ENCODE results near the gene POLA1. TPM values are rescaled to one million over a fixed set of nuclear protein-coding genes. Genes with fewer than 3 reads are reported as not detected.

POLA1 gene
- polyA plus RNA-seq, 1 experiment, result 2.2 TPM

DNA sequence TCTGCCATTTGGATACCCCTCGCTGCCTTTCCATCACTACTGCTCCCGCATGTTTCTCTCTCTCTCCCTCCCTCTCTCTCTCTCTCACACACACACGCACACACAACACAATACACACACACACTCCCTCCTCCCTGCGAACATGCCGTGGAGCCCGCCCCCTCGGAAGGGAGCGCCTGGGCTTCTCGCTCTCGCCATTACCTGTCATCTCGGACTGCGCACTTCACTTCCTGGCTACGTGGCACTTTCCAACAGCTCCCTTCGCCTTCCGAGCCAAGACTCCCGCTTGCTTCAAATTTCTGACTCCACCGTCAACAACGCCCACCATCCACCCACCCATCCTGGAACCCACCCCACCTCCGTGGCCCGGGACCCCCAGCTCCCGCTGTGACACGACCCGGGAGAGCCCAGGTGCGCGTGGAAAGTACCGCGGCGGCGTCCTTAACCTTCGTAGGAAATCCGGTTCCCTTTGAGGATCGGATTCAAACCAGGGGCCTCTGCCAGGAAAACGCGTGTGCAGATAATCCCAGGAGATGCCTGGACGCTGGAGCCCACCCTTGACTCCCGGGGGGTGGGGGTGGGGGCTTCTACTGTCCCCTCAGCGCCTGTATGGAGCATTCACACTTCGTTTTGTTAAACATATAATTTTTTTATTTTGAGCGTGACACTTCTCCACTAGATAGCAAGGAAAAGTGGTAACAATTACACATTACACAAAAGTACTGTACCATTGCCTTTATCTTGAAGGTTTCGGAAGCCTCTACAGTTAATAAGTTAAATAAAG, 309.5 kb downstream of the POLA1 start:
- POLR2A ChIA-PET, result no interaction called here
- H3K27me3 ChIP-seq (ENCODE audit: control insufficient read depth, insufficient read depth, low read length), result peaks cover 49% of the 10 kb centered on the region
- no peak overlapping the region for H3K4me3 ChIP-seq (ENCODE audit: low read depth, low read length)
- TF ChIP-seq, protein P1, sequence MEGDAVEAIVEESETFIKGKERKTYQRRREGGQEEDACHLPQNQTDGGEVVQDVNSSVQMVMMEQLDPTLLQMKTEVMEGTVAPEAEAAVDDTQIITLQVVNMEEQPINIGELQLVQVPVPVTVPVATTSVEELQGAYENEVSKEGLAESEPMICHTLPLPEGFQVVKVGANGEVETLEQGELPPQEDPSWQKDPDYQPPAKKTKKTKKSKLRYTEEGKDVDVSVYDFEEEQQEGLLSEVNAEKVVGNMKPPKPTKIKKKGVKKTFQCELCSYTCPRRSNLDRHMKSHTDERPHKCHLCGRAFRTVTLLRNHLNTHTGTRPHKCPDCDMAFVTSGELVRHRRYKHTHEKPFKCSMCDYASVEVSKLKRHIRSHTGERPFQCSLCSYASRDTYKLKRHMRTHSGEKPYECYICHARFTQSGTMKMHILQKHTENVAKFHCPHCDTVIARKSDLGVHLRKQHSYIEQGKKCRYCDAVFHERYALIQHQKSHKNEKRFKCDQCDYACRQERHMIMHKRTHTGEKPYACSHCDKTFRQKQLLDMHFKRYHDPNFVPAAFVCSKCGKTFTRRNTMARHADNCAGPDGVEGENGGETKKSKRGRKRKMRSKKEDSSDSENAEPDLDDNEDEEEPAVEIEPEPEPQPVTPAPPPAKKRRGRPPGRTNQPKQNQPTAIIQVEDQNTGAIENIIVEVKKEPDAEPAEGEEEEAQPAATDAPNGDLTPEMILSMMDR (IDR thresholded peaks at IDR 0.05; ENCODE audit: low read depth, low read length), result no peak
- DNase-seq (ENCODE audit: low read depth, low spot score), result no peak
- CTCF ChIA-PET, result interaction anchor here (1.0 kb wide), 1 partner anchor 250 kb away, joined by 4 read pairs; no protein-coding TSS in a partner anchor
- no peaks in the 10 kb centered on the region; the same call in 1 of the 2 replicates for H3K9me3 ChIP-seq (ENCODE audit: control insufficient read depth, insufficient read depth, low read length)
- H3K27ac ChIP-seq (ENCODE audit: low read depth, low read length), result no peak overlapping the region

DNA sequence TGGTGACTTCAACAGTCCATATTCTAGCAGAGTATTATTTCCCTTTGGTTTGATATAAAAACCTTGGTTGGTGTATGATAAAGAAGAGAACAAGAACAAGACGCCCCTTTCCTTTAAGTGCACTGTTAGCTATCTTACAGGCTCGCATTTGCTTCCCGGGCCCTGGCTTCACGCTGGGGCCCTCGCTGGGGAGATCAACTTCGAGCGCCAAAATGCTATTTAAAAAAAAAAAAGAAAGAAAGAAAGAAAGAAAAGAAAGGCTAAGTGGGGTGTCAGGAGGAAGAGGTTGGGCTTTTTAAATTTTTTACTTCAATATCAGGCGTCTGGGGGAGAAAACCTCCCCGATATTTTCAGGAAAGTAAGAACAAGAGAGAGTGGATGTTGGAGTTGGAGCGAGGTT, 310.3 kb downstream of the POLA1 start:
- TF ChIP-seq, protein P1 (IDR thresholded peaks at IDR 0.05; ENCODE audit: low read depth, low read length), result no peak
- ChIA-PET POLR2A (no interaction called here), CTCF (interaction anchor here (0.5 to 1.0 kb wide), 2 partner anchors 225 to 251 kb away, joined by 3 to 4 read pairs; no protein-coding TSS in a partner anchor)
- Histone ChIP-seq H3K27me3 (ENCODE audit: control insufficient read depth, insufficient read depth, low read length) (peaks cover 56% of the 10 kb centered on the region), H3K4me3 (ENCODE audit: low read depth, low read length) (no peak overlapping the region), H3K27ac (ENCODE audit: low read depth, low read length) (no peak overlapping the region), H3K9me3 (ENCODE audit: control insufficient read depth, insufficient read depth, low read length) (no peaks in the 10 kb centered on the region; the same call in 1 of the 2 replicates)
- DNase-seq (ENCODE audit: low read depth, low spot score), result no peak

DNA sequence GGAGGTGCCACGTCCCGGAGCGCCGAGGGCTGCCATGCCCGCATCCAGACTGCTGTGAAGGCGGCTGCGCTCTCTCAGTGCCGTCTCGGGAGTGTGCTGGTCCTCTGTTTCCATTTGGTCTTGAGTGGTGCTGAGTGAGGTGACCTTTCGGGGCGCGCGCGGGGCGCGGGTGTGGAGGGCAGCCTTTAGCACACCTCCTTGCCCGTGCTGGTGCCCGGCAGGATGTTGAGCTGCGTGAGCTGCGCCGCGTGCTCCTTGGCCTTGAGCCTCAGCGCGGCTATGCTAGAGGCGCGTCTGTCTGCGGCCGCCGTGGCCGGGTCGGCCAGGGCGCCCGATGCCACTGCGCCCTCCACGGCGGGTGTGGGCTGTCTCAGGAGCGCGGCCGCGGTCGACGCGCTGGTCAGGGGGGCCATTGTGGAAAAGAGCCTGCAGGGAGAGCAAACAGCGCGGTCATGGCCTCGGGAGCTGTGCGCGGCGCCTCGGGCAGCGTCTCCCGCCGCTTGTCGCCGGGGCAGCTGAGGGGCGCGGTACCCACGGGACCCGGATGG, 310.8 kb downstream of the POLA1 start:
- Histone ChIP-seq H3K4me3 (ENCODE audit: low read depth, low read length) (no peak overlapping the region), H3K27me3 (ENCODE audit: control insufficient read depth, insufficient read depth, low read length) (peaks cover 61% of the 10 kb centered on the region)
- CTCF ChIA-PET, result interaction anchor here (0.5 to 1.0 kb wide), 2 partner anchors 226 to 252 kb away, joined by 3 to 4 read pairs; no protein-coding TSS in a partner anchor

DNA sequence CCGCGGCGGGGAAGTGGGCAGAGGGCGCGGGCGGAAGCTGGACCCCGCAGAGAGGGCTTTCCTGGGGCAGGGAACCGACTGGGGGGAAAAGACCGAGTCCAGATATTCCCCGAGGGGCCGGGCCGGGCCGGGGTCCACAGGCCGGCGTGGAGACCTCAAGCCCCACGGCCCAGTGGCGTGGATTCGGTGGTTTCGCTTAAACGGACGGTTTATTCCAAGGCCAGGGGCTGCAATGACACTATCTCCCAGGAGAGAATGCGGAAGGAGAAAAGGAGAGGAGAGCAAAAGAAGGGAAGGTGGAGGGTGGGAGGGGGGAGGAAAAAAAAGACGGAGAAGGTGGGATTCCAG, 311.3 kb downstream of the POLA1 start:
- TF ChIP-seq, protein P1 (IDR thresholded peaks at IDR 0.05; ENCODE audit: low read depth, low read length), result no peak
- ChIA-PET POLR2A (no interaction called here), CTCF (no interaction called here)
- peaks cover 65% of the 10 kb centered on the region for H3K27me3 ChIP-seq (ENCODE audit: control insufficient read depth, insufficient read depth, low read length)
- H3K9me3 ChIP-seq (ENCODE audit: control insufficient read depth, insufficient read depth, low read length), result no peaks in the 10 kb centered on the region; the same call in 1 of the 2 replicates
- no peak for DNase-seq (ENCODE audit: low read depth, low spot score)
- no peak overlapping the region for H3K27ac ChIP-seq (ENCODE audit: low read depth, low read length)
- H3K4me3 ChIP-seq (ENCODE audit: low read depth, low read length), result peak overlapping the region; percentile 7; the same call in 1 of the 2 replicates

More for the DNA sequence above, 310.8 kb downstream of the POLA1 start:
- no peaks in the 10 kb centered on the region; the same call in 1 of the 2 replicates for H3K9me3 ChIP-seq (ENCODE audit: control insufficient read depth, insufficient read depth, low read length)
- no peak overlapping the region for H3K27ac ChIP-seq (ENCODE audit: low read depth, low read length)
- no peak for DNase-seq (ENCODE audit: low read depth, low spot score)
- TF ChIP-seq, protein P1 (IDR thresholded peaks at IDR 0.05; ENCODE audit: low read depth, low read length), result no peak
- POLR2A ChIA-PET, result no interaction called here

Data from AG04450 (cell line).